Body of pancreas (tissue), 4 donors: ENCODE data around the gene CDH16.

ENCODE experiments used
- CTCF ChIP-seq, 7 experiments: fragments of 450-650 bp in 4 of 7; fragments of 200-600 bp in 3 of 7; sonication (generic) in 3 of 7; IDR thresholded peaks; one replicate each; pipeline ENCODE4 v1.5.1; 2016 to 2019; ENCODE audit warnings: antibody characterized with exemption in 7 of 7
- POLR2A ChIP-seq, 3 donors: fragments of 450-650 bp; IDR thresholded peaks; one replicate each; pipeline ENCODE4 v1.6.1; 2016; ENCODE audit warnings: antibody characterized with exemption in 3 of 3, mild to moderate bottlenecking in 2 of 3

GRCh38 chr16:66937725-66938337 is 19.1 kb upstream of the CDH16 start:
- no peak for TF ChIP-seq CTCF (IDR thresholded peaks at IDR 0.05)
- TF ChIP-seq POLR2A (IDR thresholded peaks at IDR 0.05): no peak
